ENCODE measurements around the gene IPP.

- TF ChIP-seq PKNOX1 (IDR thresholded peaks at IDR 0.05), result no peak
- TF ChIP-seq SP1 (IDR thresholded peaks at IDR 0.05), result no peak
- TF ChIP-seq CTBP1 (IDR thresholded peaks at IDR 0.05; ENCODE audit: borderline replicate concordance), result no peak
- no peak for TF ChIP-seq FOXA1 (IDR thresholded peaks at IDR 0.05)
- no peak for TF ChIP-seq BHLHE40 (IDR thresholded peaks at IDR 0.05; ENCODE audit: borderline replicate concordance)
- TF ChIP-seq LEF1 (IDR thresholded peaks at IDR 0.05; ENCODE audit: borderline replicate concordance), result no peak
- no peak for TF ChIP-seq FOXK2 (IDR thresholded peaks at IDR 0.05)
- TF ChIP-seq ARNT (IDR thresholded peaks at IDR 0.05), result no peak
Observed at GRCh38 chr1:45765999-45766792, 15.7 kb upstream of the IPP start.

Data from HEK293T (cell line).